ENCODE measurements around the gene MACF1.
"Not testable (repeated sequence)": the region's sequence is repeated elsewhere in the genome, so short reads cannot be mapped to it uniquely, and the experiment has no call there.

The MACF1 gene

DNA sequence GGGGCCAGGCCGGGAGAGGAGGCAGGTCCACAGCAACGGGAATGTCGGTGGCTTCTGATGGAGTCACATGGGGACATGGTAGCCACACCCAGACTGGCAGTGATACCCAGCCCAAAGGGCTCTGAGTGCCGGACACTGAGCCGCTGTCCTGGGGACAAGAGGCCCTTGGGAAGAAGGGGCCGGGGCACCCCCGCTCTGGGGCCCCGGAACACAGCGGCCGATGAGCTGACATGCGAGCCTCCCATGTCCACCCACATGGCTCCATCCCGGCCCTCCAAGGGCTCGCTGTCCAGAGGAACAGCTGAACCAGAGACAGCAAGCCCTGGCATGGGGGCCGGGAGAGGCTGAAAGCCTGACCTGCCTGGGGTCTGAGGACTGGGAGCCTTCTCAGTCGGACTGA is 294.3 kb downstream of the MACF1 start:
- not testable (repeated sequence) for DNase-seq

DNA sequence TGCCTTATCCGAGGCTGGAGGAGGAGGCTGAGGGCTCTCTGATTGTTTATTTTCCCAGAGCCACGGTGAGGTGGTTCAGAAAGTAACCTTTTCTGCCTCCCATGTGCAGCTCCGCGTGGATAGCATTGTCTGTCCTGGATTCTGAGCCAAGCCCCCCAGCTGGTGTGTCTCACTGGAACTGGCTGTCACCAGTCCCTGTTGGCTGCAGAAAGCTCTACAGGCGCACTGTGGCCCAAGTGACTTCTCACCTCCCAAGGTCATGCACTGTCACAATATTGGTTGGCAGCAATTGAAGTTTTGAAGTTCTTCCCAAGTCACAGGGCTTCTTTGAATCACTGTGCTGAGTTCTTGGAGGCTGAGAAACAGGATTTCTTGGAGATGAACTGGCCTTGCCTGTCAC is 295.2 kb downstream of the MACF1 start:
- no peak for DNase-seq

DNA sequence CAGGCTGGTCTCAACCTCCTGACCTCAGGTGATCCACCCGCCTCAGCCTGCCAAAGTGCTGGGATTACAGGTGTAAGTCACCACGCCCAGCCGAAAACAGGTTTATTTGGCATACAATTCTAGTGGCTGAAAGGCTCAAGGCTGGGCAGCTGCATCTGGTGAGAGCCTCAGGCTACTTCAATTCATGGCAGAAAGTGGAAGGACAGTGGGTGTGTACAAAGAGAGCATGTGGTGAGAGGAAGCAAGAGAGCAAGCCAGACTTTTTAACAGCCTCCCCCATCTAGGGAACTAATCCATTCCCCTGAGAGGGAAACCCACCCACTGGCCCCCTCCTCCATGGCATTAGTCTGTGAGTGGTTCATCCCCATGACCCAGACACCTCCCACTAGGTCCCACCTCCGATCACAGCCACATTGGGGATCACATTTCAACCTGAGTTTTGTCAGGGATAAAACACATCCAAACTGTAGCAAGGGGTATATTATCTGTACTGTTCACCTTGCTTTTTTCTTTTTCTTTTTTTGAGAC is 296.4 kb downstream of the MACF1 start:
- DNase-seq: no peak

DNA sequence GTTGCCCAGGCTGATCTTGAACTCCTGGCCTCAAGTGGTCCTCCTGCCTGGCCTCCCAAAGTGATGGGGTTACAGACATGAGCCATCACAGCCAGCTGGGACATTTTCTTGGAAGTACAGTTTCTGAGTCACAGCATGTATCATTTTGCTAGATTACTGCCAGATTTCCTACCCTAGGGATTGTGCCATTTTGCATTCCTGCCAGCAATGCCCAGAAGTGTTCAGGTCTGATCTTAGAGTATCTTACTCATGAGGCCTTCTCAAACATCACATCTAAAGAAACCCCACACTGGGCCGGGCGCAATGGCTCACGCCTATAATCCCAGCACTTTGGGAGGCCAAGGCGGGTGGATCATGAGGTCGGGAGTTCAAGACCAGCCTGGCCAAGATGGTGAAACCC is 297.2 kb downstream of the MACF1 start:
- DNase-seq: no peak

DNA sequence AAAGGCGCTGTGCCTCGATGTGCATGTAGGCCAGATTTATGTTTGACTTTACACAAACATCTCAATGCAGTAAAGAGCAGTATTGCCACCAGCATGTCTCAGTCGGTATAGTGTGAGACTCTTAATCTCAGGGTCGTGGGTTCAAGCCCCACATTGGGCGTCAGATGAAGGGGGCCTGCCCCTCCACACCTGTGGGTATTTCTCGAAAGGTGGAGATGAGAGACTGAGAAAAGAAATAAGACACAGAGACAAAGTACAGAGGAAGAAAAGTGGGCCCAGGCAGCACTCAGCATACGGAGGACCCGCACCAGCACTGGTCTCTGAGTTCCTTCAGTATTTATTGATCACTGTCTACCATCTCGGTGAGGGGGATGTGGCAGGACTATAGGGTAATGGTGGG is 299.9 kb downstream of the MACF1 start:
- DNase-seq: not testable (repeated sequence)

DNA sequence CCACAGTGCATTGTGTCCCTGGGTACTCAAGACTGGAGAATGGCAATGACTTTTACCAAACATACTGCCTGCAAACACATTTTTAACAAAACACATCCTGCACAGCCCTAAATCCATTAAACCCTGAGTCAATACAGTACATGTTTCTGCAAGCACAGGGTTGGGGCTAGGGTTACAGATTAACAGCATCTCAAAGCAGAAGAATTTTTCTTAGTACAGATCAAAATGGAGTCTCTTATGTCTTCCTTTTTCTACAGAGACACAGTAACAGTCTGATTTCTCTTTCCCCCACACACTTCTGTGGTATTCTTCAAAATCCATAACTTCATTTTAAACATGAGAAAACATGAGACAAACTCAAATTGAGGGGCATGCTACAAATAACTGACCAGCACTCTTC is 300.8 kb downstream of the MACF1 start:
- no peak for DNase-seq

DNA sequence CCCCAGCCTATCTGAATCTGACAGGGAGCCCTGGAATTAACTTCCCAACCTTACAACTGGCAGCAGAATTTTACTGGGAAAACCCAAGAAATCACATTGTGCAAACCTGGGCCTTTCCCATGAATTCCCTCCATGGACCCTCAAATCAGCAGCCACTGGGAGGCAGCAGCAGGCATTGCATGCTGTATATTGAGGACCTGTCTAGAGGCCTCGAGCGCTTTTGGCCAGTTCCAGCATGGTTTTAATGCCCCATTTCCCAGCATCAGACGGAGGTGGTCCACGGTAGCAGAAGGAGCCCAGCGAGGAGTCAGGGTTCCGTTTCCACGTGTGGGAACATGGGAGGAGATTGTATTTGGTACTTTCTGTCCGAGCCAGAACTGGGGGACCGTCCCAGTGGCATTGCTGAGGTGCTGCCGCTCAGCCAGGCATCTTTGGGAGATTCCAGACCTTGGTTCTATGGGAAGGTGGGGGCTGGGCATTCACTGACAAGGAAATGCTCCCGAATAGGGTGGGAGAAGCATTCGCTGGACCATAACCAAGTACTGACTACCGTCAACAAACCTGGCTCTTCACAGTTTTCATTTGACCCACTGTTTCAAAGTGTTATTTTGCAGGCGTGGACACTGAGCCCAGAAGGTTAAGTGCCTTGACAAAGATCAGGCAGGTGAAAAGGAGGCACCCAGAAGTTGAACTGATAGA is 302.9 kb downstream of the MACF1 start:
- DNase-seq: no peak

DNA sequence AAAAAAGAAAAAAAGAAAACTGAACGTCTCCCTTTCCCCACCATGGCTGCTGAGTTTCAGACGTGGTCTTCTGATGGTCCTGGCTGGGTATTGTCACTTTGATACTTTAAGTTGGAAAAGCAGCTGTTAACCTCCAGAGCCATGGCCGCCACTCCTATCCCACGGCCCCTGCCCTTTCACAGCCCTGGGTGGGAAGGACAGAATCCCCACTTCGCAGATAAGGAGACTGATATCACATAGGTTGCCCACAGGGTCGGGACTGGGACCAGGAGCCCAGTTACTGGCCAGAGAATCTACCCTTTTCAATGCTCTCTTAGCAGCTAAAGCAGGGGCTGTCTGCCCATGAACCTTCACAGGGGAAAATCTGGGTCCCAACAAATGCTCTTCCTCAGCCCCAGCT is 303.8 kb downstream of the MACF1 start:
- no peak for DNase-seq

DNA sequence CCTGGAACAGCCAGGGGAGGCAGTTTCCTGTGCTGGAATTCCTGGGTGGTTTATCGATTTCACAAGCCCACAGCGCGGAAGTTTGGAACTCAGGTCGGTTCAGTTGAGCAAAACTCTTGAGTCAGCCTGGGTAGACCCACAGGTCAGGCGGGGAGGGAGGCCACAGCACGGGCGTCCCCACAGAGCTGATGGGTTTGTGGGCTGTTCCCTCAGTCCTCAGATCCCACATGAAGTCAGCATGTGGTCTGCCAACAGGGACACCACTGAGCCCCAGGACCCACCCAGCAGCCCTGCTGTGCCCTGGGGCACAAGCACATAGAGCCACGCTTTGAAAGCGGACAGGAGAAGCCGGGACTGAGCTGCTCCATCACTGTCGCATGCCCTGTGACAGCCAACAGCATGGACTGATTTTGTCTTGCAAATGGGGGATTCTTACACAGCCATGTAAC is 304.4 kb downstream of the MACF1 start:
- DNase-seq: no peak

DNA sequence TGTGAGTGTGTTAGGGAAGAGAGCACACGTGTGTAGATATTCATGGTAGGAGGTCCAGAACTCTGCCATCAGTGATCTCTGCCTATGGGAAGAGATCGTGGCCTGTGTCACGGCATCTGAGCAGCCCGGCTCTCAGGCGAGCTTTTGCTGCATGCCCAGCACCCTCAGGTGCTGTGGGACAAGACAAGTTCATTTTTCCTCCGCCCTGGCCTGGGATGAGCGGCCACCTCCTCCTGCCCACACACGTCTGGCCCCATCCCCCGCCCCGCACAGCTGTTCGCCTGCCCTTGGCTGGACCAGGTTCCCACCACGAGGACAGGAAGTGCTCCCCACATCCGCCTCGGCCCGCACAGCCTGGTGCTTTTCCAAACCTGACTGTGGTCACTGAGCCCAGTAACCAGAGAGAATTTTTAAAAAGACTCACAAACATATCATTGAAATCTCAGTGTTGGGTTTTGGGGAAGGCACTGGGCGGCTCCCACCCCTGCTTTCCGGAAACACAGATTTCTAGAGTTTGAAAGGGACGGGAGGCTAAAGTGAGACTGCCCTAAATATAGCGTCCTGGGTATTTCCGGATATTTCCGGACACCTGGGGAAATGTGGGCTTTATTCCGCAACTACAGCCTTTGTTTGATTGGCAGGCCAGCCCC is 305.0 kb downstream of the MACF1 start:
- no peak for DNase-seq

DNA sequence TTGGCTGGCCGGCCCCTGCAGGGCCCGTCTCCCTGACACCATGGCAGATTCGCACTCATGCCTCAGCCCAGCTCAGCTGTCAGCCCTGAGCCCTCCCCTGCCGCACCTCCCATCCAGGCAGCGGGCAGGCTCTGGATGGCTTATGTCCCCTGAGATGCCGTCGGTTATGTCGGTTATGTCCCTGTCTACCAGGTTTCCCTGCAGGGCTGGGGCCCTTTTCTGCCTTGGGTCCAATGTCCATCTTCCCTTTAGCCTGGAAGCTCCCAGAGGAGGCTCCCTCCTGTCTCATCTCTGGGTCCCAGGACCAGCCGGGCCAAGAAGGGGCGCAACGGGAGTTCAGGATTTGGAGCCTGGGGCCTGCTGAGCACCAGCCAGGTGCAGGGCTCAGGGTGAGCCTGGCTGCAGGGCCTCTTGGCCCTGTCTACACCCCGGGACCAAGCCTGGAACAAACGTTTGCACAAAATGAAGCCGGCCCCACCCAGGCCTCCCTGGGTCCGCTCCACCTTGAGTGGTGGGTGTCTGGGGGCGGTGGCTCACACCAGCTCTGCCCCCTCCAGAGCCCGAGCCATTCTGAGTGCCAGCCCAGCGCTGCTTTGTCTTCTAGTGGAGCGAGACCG is 306.2 kb downstream of the MACF1 start:
- not testable (repeated sequence) for DNase-seq

DNA sequence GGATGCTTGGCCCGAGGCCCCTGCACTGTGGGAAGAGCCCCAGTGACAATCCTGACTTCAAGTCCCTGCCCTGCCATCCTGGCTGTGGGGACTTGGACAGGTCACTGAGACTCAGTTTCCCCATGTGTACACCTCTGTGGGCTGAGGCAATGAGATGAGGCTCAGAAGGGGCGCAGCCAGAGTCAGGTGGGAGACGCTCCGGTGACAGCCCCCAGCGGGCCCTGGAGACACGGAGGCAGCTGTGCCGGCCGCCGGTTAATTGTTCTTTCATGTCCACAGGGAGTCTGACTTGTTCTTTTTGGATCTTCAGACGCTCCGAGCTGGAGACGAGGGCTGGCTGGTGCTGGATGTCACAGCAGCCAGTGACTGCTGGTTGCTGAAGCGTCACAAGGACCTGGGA is 307.0 kb downstream of the MACF1 start:
- not testable (repeated sequence) for DNase-seq

DNA sequence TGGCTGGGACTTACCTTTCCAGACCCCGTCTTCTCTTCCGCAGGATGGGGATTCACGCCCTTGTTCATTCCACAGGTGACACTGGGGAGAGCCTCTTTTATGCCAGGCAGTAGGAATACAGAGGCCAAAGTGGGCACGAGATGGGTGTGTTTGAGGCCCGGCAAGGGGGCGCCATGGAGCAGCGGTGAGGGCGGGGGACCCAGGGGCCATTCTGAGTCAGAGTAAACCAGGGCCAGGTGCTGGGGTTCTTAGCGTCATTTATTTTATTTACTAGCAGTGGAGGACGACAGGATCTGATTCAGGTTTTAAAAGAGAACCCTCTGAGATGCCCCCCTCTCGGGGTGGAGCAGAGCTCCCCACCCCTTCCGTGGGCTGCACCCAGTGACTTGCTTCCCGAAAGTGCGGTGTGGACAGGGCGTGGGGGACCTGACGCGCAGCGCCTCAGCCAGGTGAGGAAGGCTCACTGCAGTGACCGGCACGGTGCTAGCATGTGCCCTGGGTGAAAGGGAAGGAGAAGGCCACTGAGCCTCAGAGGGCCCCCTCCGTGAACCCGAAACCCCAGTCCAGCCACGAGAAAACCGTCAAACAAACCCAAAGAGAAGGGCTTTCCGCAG is 307.8 kb downstream of the MACF1 start:
- DNase-seq: not testable (repeated sequence)

DNA sequence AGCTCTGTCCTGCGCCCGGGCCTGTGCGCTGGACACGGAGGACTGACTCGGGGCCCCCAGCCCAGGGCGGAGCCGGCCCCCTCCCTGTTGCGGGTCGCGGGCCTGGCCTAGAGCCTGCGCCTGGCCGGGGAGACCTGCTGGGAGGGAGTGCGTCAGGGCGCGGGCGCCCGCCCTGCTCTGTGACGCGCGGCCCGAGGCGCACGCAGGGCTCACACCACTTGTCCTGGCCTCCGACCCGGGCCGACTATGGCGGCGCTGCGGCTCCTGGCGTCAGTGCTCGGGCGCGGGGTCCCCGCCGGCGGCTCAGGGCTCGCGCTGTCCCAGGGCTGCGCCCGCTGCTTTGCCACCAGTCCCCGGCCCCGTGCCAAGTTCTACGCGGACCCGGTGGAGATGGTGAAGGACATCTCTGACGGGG is 310.2 kb downstream of the MACF1 start:
- DNase-seq: not testable (repeated sequence)

DNA sequence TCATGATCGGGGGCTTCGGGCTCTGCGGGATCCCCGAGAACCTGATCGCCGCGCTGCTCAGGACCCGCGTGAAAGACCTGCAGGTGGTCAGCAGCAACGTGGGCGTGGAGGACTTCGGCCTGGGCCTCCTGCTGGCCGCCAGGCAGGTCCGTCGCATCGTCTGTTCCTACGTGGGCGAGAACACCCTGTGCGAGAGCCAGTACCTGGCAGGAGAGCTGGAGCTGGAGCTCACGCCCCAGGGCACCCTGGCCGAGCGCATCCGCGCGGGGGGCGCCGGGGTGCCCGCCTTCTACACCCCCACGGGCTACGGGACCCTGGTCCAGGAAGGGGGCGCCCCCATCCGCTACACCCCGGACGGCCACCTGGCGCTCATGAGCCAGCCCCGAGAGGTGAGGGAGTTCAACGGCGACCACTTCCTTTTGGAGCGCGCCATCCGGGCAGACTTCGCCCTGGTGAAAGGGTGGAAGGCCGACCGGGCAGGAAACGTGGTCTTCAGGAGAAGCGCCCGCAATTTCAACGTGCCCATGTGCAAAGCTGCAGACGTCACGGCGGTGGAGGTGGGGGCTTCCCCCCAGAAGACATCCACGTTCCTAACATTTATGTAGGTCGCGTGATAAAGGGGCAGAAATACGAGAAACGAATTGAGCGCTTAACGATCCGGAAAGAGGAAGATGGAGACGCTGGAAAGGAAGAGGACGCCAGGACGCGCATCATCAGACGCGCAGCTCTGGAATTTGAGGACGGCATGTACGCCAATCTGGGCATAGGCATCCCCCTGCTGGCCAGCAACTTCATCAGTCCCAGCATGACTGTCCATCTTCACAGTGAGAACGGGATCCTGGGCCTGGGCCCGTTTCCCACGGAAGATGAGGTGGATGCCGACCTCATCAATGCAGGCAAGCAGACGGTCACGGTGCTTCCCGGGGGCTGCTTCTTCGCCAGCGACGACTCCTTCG is 310.9 kb downstream of the MACF1 start:
- DNase-seq: peak; percentile 23 to 41

DNA sequence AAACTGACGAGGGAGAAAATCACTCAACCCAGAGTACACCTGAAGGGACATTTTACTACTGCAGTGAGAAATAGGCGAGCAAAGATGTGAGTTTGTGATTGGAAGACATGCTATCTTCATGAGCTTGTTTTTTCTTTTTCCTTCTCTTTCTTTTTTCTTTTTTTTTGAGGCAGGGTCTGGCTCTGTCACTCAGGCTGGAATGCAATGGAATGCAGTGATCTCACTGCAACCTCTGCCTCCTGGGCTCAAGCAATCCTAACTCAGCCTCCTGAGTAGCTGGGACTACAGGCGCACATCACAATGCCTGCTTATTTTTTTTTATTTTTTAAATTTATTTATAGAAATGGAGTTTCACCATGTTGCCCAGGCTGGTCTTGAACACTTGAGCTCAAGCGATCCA is 312.3 kb downstream of the MACF1 start:
- DNase-seq: not testable (repeated sequence)

DNA sequence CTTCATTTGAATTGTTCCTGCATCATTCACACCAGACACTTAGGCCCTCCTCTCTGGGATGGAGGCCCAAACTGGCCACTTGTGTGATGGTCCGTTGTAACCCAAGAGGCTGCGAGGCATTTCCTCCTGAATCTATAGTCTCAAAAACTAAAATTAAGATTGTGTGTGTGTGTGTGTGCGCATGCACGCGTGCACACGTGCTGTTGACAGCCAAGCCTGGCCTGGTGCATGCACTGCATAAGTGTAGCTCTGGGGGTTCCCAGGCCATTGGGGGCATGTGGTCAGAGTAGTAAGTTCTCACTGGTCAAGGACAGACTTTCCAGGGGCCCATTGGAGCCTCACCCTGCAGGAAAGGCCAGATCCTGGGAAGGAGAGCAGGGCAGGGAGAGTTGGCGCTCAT is 313.4 kb downstream of the MACF1 start:
- DNase-seq: not testable (repeated sequence)

DNA sequence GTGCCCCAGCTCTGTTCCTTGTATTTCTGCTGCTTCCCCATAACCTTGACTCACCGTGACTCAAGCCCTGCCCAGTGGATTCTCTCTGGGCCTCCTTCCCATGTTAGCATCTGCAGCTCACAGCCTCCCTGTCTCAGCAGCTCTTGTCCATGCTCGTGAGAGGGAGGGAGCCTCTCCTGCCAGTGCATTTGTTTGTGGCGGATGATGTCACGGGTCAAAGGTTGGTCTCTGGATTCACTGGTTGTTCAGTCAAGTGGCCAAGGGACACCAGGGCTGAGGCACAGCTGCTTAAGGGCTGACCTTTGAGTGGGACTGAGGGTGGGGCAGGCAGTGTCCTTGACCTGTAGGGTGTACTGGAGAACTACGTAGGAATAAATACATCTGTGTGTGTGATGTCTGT is 314.9 kb downstream of the MACF1 start:
- not testable (repeated sequence) for DNase-seq

DNA sequence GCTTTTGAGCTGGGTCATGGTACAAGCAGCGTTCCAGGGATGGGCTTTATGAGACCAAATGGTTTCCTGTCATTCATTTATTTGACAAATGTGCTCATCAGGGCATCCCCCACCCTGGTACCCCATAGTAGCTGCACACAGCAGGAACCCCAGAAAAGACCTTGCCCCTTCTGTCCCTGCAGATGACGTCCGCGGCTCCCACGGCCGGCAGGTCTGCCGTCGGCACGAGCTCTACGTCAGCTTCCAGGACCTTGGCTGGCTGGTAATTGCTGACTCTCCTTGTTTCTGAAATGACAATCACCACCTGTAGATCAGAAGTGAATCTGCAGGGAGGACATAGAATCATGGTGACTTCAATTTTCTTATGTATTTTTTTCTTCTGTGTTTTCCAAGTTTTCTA is 317.7 kb downstream of the MACF1 start:
- DNase-seq: not testable (repeated sequence)

DNA sequence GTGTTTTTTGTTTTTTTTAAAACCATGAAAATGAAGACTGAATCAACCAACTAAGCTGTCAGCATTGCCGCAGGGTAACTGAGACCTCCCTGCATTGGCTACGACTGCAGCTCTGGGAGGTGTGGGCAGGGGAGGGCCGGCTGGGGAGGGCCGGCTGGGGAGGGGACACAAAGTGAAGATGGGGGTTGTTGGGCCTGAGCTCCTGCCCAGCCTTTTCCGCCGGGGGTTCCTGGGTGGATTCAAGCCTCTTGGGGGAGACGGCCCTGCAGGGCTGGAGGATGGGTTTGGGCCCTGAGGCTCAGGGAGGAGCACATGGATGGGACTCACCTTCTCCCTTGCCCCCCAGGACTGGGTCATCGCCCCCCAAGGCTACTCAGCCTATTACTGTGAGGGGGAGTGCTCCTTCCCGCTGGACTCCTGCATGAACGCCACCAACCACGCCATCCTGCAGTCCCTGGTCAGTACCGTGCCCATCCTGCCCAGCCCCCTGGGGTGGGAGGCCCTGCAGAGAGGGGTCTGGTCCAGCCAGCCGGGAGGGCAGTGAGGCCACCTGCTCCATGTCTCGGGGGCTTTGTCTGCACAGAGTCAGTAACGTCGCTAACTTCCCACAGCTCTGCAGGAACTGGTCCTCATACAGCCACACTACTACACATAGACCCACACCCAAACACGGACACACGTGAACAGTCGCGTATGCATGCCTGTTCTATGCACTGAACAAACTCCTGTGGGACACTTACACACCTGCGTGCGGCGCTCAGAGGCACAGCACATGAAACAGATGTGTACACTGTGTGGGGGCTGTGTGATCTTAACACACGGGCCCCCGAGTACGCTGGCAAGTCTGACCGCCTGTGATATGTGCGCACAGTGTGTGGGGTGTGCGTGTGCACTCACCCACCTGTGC is 318.4 kb downstream of the MACF1 start:
- no peak for DNase-seq

DNA sequence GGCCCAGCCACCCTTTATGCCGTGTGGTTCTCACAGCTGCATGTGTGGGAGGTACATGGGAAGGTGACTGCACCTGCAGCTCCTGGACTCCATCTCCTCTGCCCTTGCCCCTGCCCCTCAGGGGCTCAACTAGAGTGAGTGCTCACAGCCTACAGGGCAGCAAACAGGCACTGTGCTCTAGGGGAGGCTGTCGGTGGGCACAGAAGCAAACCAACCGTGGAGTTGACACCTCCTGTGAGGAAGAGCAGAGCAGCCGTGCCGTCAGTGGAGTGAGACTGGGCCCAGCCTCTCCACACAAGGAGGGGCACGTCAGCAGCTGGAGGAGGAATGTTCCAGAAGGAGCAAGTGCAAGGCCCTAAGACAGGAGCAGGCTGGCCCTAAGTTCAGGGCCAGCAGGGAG is 319.7 kb downstream of the MACF1 start:
- no peak for DNase-seq
